Gastrocnemius medialis (tissue), 4 donors: ENCODE measurements around the gene KRT85.

Experiments used
- CTCF ChIP-seq, 5 experiments: fragments of 450-650 bp in 3 of 5; fragments of 200-600 bp in 2 of 5; sonication (generic) in 2 of 5; IDR thresholded peaks in 4 of 5; conservative IDR thresholded peaks in 1 of 5; 1 replicate in 4 of 5; 2 replicates in 1 of 5; pipeline ENCODE4 v1.5.1; 2016 to 2019; ENCODE audit warnings: antibody characterized with exemption in 5 of 5, mild to moderate bottlenecking in 3 of 5, moderate library complexity in 3 of 5
- POLR2A ChIP-seq, 2 donors: fragments of 450-650 bp; IDR thresholded peaks; one replicate each; pipeline ENCODE4 v1.6.1; 2017; ENCODE audit warnings: antibody characterized with exemption in 2 of 2, mild to moderate bottlenecking in 2 of 2, moderate library complexity in 2 of 2

GRCh38 chr12:52416795-52417194 lies 49.5 kb upstream of the KRT85 start:
- no peak for TF ChIP-seq CTCF (IDR thresholded peaks at IDR 0.05 in 4 of 5, conservative IDR thresholded peaks at IDR 0.05 in 1 of 5)
- TF ChIP-seq POLR2A (IDR thresholded peaks at IDR 0.05): no peak
